Measurements from ENCODE around the gene RNF215.

Gene RNF215

GRCh38 chr22:30371321-30371720 is 15.9 kb downstream of the RNF215 start:
- TF ChIP-seq CTCF (conservative IDR thresholded peaks at IDR 0.05; ENCODE audit: low read depth, low read length), result no peak
- no peak for DNase-seq (ENCODE audit: low read depth)
- no peak overlapping the region for H3K4me3 ChIP-seq (ENCODE audit: low read length)

GRCh38 chr22:30370641-30371230 is 16.5 kb downstream of the RNF215 start:
- TF ChIP-seq CTCF (conservative IDR thresholded peaks at IDR 0.05; ENCODE audit: low read depth, low read length), result no peak

GRCh38 chr22:30368420-30368819 is 18.8 kb downstream of the RNF215 start:
- DNase-seq (ENCODE audit: low read depth), result no peak
- TF ChIP-seq CTCF (conservative IDR thresholded peaks at IDR 0.05; ENCODE audit: low read depth, low read length), result no peak
- no peak overlapping the region for H3K4me3 ChIP-seq (ENCODE audit: low read length)

More at GRCh38 chr22:30370641-30371230, 16.5 kb downstream of the RNF215 start:
- no peak for DNase-seq (ENCODE audit: low read depth)
- H3K4me3 ChIP-seq (ENCODE audit: low read length), result no peak overlapping the region

GRCh38 chr22:30365891-30366290 is 21.3 kb downstream of the RNF215 start:
- no peak for TF ChIP-seq CTCF (conservative IDR thresholded peaks at IDR 0.05; ENCODE audit: low read depth, low read length)
- H3K4me3 ChIP-seq (ENCODE audit: low read length), result no peak overlapping the region
- no peak for DNase-seq (ENCODE audit: low read depth)

GRCh38 chr22:30362651-30363281 is 24.4 kb downstream of the RNF215 start:
- TF ChIP-seq CTCF (conservative IDR thresholded peaks at IDR 0.05; ENCODE audit: low read depth, low read length), result no peak
- no peak overlapping the region for H3K4me3 ChIP-seq (ENCODE audit: low read length)
- no peak for DNase-seq (ENCODE audit: low read depth)

- DNase-seq (ENCODE audit: low read depth), result no peak
- no peak overlapping the region for H3K4me3 ChIP-seq (ENCODE audit: low read length)
- no peak for TF ChIP-seq CTCF (conservative IDR thresholded peaks at IDR 0.05; ENCODE audit: low read depth, low read length)
These were observed 25.1 kb downstream of the RNF215 start for GRCh38 chr22:30361916-30362650.

All from retinal pigment epithelial cell (primary cell).